Measurements from ENCODE around the gene TANGO6. TPM values are rescaled to one million over a fixed set of nuclear protein-coding genes. Genes with fewer than 3 reads are reported as not detected.

The TANGO6 gene
- total and polyA plus RNA-seq, 10 of the 15 experiments (the other 5 are each of a cell fraction or from before 2014, with no cell fraction given), result 1.1 to 20.6 (median 11.0) TPM

GRCh38 chr16:69123910-69124309, 280.6 kb downstream of the TANGO6 start:
- Histone ChIP-seq H2AFZ (ENCODE audit: control insufficient read depth, low read depth, low read length) (no peak overlapping the region), H3K4me1 (ENCODE audit: control insufficient read depth, insufficient read depth, low read length) (no peaks in the 10 kb centered on the region; the same call in 1 of the 2 replicates), H3K4me2 (ENCODE audit: control insufficient read depth, insufficient read depth) (no peak overlapping the region), H3K27ac (ENCODE audit: control insufficient read depth, insufficient read depth) (no peak overlapping the region), H3K79me2 (ENCODE audit: control insufficient read depth, insufficient read depth, low read length) (peaks cover 15% of the 10 kb centered on the region), H3K27me3 (replicated peaks in 1 of 2; ENCODE audit: control insufficient read depth in 2 of 2, insufficient read depth in 2 of 2, low read length in 1 of 2) (no peaks in the 10 kb centered on the region), H3K9me3 (replicated peaks; ENCODE audit: control insufficient read depth, insufficient read depth, low read length) (no peaks in the 10 kb centered on the region), H3K9ac (ENCODE audit: control insufficient read depth, insufficient read depth, low read length) (no peak overlapping the region), H3K36me3 (ENCODE audit: control insufficient read depth in 2 of 2, insufficient read depth in 2 of 2, low read length in 1 of 2) (peaks cover 15% of the 10 kb centered on the region in 2 experiments; a peak in 3 of 4 replicates), H4K20me1 (ENCODE audit: control insufficient read depth, insufficient read depth) (no peaks in the 10 kb centered on the region), H3K4me3 (no peak overlapping the region)
- in situ Hi-C loops (cut with MboI) (loop anchor here (5.0 kb wide), 4 partner anchors 222 to 602 kb away; partner anchors contain the start of gene TANGO6), intact Hi-C loops (cut with micrococcal nuclease; ENCODE audit: unreplicated experiment) (loop anchor here (1.0 to 5.0 kb wide), 5 partner anchors 129 to 595 kb away; no protein-coding TSS in a partner anchor)
- ATAC-seq, result peak; percentile 83
- no peak for TF ChIP-seq PBX3 (IDR thresholded peaks at IDR 0.05; ENCODE audit: insufficient replicate concordance, low read depth, low read length)
- peak; percentile 96 for TF ChIP-seq ZNF384 (IDR thresholded peaks at IDR 0.05; ENCODE audit: borderline replicate concordance, low read depth, low read length)
- TF ChIP-seq SMC3 (IDR thresholded peaks at IDR 0.05; ENCODE audit: borderline replicate concordance, low read length), result peak; percentile 78; the same call in 1 of the 2 replicates
- TF ChIP-seq HDAC2 (IDR thresholded peaks at IDR 0.05), result no peak
- no peak for TF ChIP-seq NKRF (conservative IDR thresholded peaks at IDR 0.05)
- TF ChIP-seq RAD21 (IDR thresholded peaks at IDR 0.05; ENCODE audit: insufficient read depth, low read depth, low read length), result peak; percentile 80
- TF ChIP-seq CBX3 (IDR thresholded peaks at IDR 0.05; ENCODE audit: borderline replicate concordance, low read depth), result no peak
- no peak for TF ChIP-seq SREBF2 (IDR thresholded peaks at IDR 0.05; ENCODE audit: low read length)
- 0 out of 2 replicates have a peak, but pooled peaks have one; percentile 41 for TF ChIP-seq YY1 (IDR thresholded peaks at IDR 0.05; ENCODE audit: low read depth, low read length)
- no peak for TF ChIP-seq CEBPZ (IDR thresholded peaks at IDR 0.05; ENCODE audit: low read depth, low read length)
- no peak for TF ChIP-seq ESRRA (IDR thresholded peaks at IDR 0.05; ENCODE audit: low read length)
- no peak for TF ChIP-seq BMI1 (IDR thresholded peaks at IDR 0.05; ENCODE audit: borderline replicate concordance)
- peak; percentile 56 to 69 (median 57); a peak in 5 of 6 replicates for TF ChIP-seq CTCF (IDR thresholded peaks at IDR 0.05 in 2 of 3, conservative IDR thresholded peaks at IDR 0.05 in 1 of 3; ENCODE audit: control insufficient read depth in 2 of 3, extremely low read depth in 1 of 3, insufficient read depth in 1 of 3, low read depth in 3 of 3, low read length in 3 of 3)
- TF ChIP-seq DPF2 (IDR thresholded peaks at IDR 0.05), result no peak
- no peak for TF ChIP-seq MXI1 (IDR thresholded peaks at IDR 0.05; ENCODE audit: low read depth, low read length)
- no peak for TF ChIP-seq LARP7 (IDR thresholded peaks at IDR 0.05)
- ChIA-PET CTCF (interaction anchor here (0.5 to 5.3 kb wide), 45 partner anchors 9 to 1891 kb away, joined by 3 to 55 read pairs (median 4); partner anchors contain the start of genes CHTF8, HAS3 and UTP4), SMC1A (ENCODE audit: uncharacterized antibody, unreplicated experiment) (interaction anchor here (0.6 to 4.7 kb wide), 20 partner anchors 8 to 595 kb away, joined by 3 to 27 read pairs (median 4); partner anchors contain the start of genes CHTF8, TANGO6 and UTP4), POLR2A (interaction anchor here (0.5 to 1.8 kb wide), 3 partner anchors 10 to 364 kb away, joined by 3 to 7 read pairs (median 6); no protein-coding TSS in a partner anchor), RAD21 (ENCODE audit: unreplicated experiment) (interaction anchor here (0.7 to 3.7 kb wide), 15 partner anchors 10 to 1402 kb away, joined by 3 to 26 read pairs (median 4); no protein-coding TSS in a partner anchor)
- DNase-seq (ENCODE audit: low read depth, low spot score), result no peak
- peak; percentile 86 for FAIRE-seq
- WGBS (ENCODE audit: insufficient coverage, insufficient replicate concordance, low lambda C conversion rate, missing lambda C conversion rate), result 59% methylated on average over 3 of the region's 3 CpGs
- BruUV-seq (replicated peaks), result no TSS peak
